Measurements from ENCODE around the gene MEA1.

MEA1 gene

DNA sequence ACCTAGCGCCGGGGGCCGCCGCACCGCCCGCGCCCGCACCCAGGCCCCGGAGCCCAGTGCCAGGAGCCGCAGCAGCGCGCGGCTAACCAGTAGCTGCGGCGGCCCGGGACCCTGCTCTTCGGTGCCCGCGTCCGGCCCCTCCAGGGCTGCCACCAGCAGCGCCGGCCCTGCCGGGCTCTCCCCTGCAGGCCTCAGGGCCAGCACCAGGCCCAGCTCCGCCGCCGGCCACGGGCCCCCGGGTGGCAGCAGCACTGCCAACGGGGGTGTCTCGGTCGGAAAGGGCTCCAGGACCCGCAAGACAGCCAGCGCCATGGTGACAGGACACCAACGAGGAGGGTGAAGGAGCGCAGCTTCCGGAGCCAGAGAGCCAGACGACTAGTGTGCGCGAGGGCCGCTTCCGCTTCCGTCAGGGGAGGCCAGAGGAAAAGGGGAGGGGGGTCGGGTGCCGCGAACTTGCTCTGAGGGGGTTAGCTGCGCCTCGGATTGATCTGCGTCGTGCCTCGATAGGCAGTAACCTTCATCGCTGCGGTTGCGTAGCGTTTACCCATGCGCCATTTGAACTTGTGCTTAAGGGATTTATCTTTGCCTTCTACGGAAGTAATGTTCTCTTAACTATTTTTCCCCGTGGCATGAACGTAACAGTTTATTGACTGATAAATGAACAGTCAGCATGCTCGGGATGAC is 34.8 kb downstream of the MEA1 start, which contains the start of gene PEX6:
TSS of gene PEX6 (minus strand) at position 343 of the 684 bp plus-strand sequence. CDS start at position 312, 31 bp downstream.
- H2AFZ ChIP-seq (ENCODE audit: low read depth), result peak within 1 kb of the TSS; percentile 97

GRCh38 chr6:42978487-42978838 is 35.3 kb downstream of the MEA1 start:
- Histone ChIP-seq H3K27me3 (ENCODE audit: insufficient read depth, low read depth) (no peaks in the 10 kb centered on the region), H3K9ac (peak overlapping the region; percentile 91), H3K27ac (peak overlapping the region; percentile 72), H3K4me1 (ENCODE audit: low read depth, poor library complexity, severe bottlenecking) (peaks cover 14% of the 10 kb centered on the region), H3K36me3 (ENCODE audit: insufficient read depth) (no peaks in the 10 kb centered on the region), H2AFZ (ENCODE audit: low read depth) (peak overlapping the region; percentile 97), H3K4me2 (peak overlapping the region; percentile 95), H3K4me3 (IDR thresholded peaks at IDR 0.05; ENCODE audit: insufficient read depth, low read depth, low read length) (no peak overlapping the region), H4K20me1 (ENCODE audit: insufficient read depth) (no peaks in the 10 kb centered on the region), H3K79me2 (ENCODE audit: insufficient read depth, low read depth) (peaks cover 11% of the 10 kb centered on the region)
- TF ChIP-seq, protein P1, sequence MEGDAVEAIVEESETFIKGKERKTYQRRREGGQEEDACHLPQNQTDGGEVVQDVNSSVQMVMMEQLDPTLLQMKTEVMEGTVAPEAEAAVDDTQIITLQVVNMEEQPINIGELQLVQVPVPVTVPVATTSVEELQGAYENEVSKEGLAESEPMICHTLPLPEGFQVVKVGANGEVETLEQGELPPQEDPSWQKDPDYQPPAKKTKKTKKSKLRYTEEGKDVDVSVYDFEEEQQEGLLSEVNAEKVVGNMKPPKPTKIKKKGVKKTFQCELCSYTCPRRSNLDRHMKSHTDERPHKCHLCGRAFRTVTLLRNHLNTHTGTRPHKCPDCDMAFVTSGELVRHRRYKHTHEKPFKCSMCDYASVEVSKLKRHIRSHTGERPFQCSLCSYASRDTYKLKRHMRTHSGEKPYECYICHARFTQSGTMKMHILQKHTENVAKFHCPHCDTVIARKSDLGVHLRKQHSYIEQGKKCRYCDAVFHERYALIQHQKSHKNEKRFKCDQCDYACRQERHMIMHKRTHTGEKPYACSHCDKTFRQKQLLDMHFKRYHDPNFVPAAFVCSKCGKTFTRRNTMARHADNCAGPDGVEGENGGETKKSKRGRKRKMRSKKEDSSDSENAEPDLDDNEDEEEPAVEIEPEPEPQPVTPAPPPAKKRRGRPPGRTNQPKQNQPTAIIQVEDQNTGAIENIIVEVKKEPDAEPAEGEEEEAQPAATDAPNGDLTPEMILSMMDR (conservative IDR thresholded peaks at IDR 0.05; ENCODE audit: low read depth, low read length), result no peak

More for the DNA sequence above, 34.8 kb downstream of the MEA1 start, which contains the start of gene PEX6:
- TF ChIP-seq, protein P1 (conservative IDR thresholded peaks at IDR 0.05; ENCODE audit: low read depth, low read length), result no peak
- H3K4me2 ChIP-seq, result peak within 1 kb of the TSS; percentile 95
- H3K27ac ChIP-seq, result peak within 1 kb of the TSS; percentile 72
- H3K27me3 ChIP-seq (ENCODE audit: insufficient read depth, low read depth), result no peaks in the 10 kb centered on the region
- H3K9ac ChIP-seq, result peak within 1 kb of the TSS; percentile 91
- no peaks in the 10 kb centered on the region for H3K36me3 ChIP-seq (ENCODE audit: insufficient read depth)
- no peaks in the 10 kb centered on the region for H4K20me1 ChIP-seq (ENCODE audit: insufficient read depth)
- H3K79me2 ChIP-seq (ENCODE audit: insufficient read depth, low read depth), result peaks cover 11% of the 10 kb centered on the region
- H3K4me3 ChIP-seq (IDR thresholded peaks at IDR 0.05; ENCODE audit: insufficient read depth, low read depth, low read length), result no peak within 1 kb of the TSS
- peaks cover 14% of the 10 kb centered on the region for H3K4me1 ChIP-seq (ENCODE audit: low read depth, poor library complexity, severe bottlenecking)

DNA sequence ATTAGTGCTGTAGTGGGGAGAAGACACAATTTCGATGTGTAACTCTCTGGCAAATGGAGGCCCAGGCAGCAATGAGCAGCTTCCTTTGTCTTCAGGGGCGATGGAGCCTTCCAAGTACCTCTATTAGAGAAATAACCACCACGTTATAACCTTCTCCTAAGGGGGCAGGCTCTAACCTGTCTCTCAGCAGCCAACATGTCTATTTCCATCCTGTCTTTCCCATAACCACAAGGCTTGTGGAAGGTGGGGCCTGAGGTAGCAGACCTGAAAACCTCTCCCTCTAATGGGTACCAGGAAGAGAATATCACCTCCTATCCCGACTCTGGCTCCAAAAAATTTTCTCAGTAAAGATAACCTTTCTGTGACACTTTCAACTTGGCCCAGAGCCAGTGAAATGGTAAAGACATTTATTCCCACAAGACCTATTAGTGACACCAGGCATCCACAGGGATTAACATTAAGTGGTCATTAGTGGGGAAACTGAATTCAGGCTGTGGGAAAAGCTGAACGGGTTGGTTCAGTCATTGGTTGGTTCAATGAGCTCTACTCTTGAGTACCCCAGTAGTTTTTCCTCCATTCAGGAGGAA is 38.7 kb downstream of the MEA1 start:
- Histone ChIP-seq H3K36me3 (ENCODE audit: insufficient read depth) (no peaks in the 10 kb centered on the region), H3K79me2 (ENCODE audit: insufficient read depth, low read depth) (peaks cover 11% of the 10 kb centered on the region), H2AFZ (ENCODE audit: low read depth) (no peak overlapping the region), H3K9ac (no peak overlapping the region), H3K27me3 (ENCODE audit: insufficient read depth, low read depth) (no peaks in the 10 kb centered on the region), H3K4me2 (no peak overlapping the region), H3K27ac (no peak overlapping the region), H3K4me1 (ENCODE audit: low read depth, poor library complexity, severe bottlenecking) (peaks cover 11% of the 10 kb centered on the region), H4K20me1 (ENCODE audit: insufficient read depth) (no peaks in the 10 kb centered on the region), H3K4me3 (IDR thresholded peaks at IDR 0.05; ENCODE audit: insufficient read depth, low read depth, low read length) (no peak overlapping the region)
- TF ChIP-seq, protein P1 (conservative IDR thresholded peaks at IDR 0.05; ENCODE audit: low read depth, low read length), result no peak

DNA sequence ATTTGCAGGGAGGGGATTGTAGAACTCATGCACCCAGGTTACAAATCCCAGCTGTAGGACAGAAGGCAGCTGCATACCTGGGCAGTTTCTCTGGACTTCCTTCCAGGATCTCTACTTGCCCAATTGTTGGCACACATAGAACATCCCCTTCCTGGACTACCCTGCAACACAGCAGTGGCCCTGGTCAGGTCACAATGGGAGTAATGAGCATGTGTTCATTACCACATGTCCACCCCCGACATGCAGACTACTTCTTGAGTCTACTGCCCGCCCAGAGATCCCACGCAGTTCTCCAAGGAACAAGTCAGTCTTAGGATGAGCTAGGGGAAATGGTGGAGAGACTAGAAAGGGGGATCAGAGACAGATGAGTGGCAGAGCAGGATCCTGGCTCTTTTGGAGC is 39.8 kb downstream of the MEA1 start:
- Histone ChIP-seq H3K4me1 (ENCODE audit: low read depth, poor library complexity, severe bottlenecking) (peaks cover 9% of the 10 kb centered on the region), H2AFZ (ENCODE audit: low read depth) (no peak overlapping the region), H3K79me2 (ENCODE audit: insufficient read depth, low read depth) (peaks cover 11% of the 10 kb centered on the region), H4K20me1 (ENCODE audit: insufficient read depth) (no peaks in the 10 kb centered on the region), H3K36me3 (ENCODE audit: insufficient read depth) (no peaks in the 10 kb centered on the region), H3K27ac (no peak overlapping the region), H3K4me3 (IDR thresholded peaks at IDR 0.05; ENCODE audit: insufficient read depth, low read depth, low read length) (no peak overlapping the region), H3K4me2 (no peak overlapping the region), H3K27me3 (ENCODE audit: insufficient read depth, low read depth) (no peaks in the 10 kb centered on the region), H3K9ac (no peak overlapping the region)
- TF ChIP-seq, protein P1 (conservative IDR thresholded peaks at IDR 0.05; ENCODE audit: low read depth, low read length), result no peak

Measured in KMS-11 (cell line).